Jurkat, Clone E6-1 (cell line): Measurements from ENCODE around the gene ROPN1B.
A peak's percentile ranks its signal among the peaks of the same experiment; 100 is the strongest.

ENCODE experiments used
- DNase-seq: peaks from one replicate; pipeline ENCODE4 v3.0.0-alpha.2; 2011; ENCODE audit warnings: low read depth, low spot score
- H3K4me3 ChIP-seq: 2 replicates; pipeline ENCODE4 v1.5.1; 2011; ENCODE audit warnings: mild to moderate bottlenecking, low read length, control low read depth, moderate library complexity

Gene ROPN1B

GRCh38 chr3:126024049-126024854 is 55.3 kb downstream of the ROPN1B start:
- DNase-seq = no peak
- H3K4me3 ChIP-seq = no peak overlapping the region

- peak; percentile 9 for DNase-seq
- no peak overlapping the region for H3K4me3 ChIP-seq
Measured at GRCh38 chr3:126025116-126025729, 56.2 kb downstream of the ROPN1B start.

- no peak for DNase-seq
- H3K4me3 ChIP-seq = no peak overlapping the region
Measured at GRCh38 chr3:126025862-126026261, 56.9 kb downstream of the ROPN1B start.

- H3K4me3 ChIP-seq = no peak overlapping the region
- no peak for DNase-seq
Measured at GRCh38 chr3:126026277-126026751, 57.3 kb downstream of the ROPN1B start.

- H3K4me3 ChIP-seq = no peak overlapping the region
- DNase-seq = no peak
Measured at GRCh38 chr3:126026761-126027160, 57.8 kb downstream of the ROPN1B start.

- H3K4me3 ChIP-seq = no peak overlapping the region
Measured at GRCh38 chr3:126028096-126028495, 59.1 kb downstream of the ROPN1B start.

GRCh38 chr3:126029241-126029640 is 60.3 kb downstream of the ROPN1B start:
- H3K4me3 ChIP-seq = no peak overlapping the region
- no peak for DNase-seq

More at GRCh38 chr3:126028096-126028495, 59.1 kb downstream of the ROPN1B start:
- no peak for DNase-seq

- H3K4me3 ChIP-seq = no peak overlapping the region
- no peak for DNase-seq
Measured at GRCh38 chr3:126030455-126030854, 61.5 kb downstream of the ROPN1B start.

GRCh38 chr3:126031981-126032471 is 63.0 kb downstream of the ROPN1B start:
- DNase-seq = no peak
- no peak overlapping the region for H3K4me3 ChIP-seq
